DMS53 (cell line): Measurements from ENCODE around the gene CAMTA2.
A peak's percentile ranks its signal among the peaks of the same experiment; 100 is the strongest.
"Not testable (repeated sequence)": the region's sequence is repeated elsewhere in the genome, so short reads cannot be mapped to it uniquely, and the experiment has no call there.

ENCODE experiments used
- DNase-seq: peaks from one replicate; lab custom pipeline; 2025; lab: John Stamatoyannopoulos, UW

The CAMTA2 gene

GRCh38 chr17:4986951-4987766, at the start of gene CAMTA2:
TSS of gene CAMTA2 (minus strand) at chr17:4987675. CDS start at chr17:4986222, 1,453 bp downstream.
- peak; percentile 76 for DNase-seq

GRCh38 chr17:5035315-5035714, 47.8 kb upstream of the CAMTA2 start, which contains the start of gene SLC52A1:
TSS of gene SLC52A1 (minus strand) at chr17:5035426. CDS start at chr17:5034606, 820 bp downstream.
- peak; percentile 51 for DNase-seq

- DNase-seq, result no peak
Observed at GRCh38 chr17:5034651-5035050, 47.2 kb upstream of the CAMTA2 start.

- DNase-seq, result no peak
Observed at GRCh38 chr17:5034063-5034462, 46.6 kb upstream of the CAMTA2 start.

- no peak for DNase-seq
Observed at GRCh38 chr17:5033352-5034015, 46.0 kb upstream of the CAMTA2 start.

GRCh38 chr17:5032865-5033264, 45.4 kb upstream of the CAMTA2 start:
- DNase-seq, result no peak

- peak; percentile 77 for DNase-seq
Observed at GRCh38 chr17:5031365-5032082, 44.0 kb upstream of the CAMTA2 start.

- not testable (repeated sequence) for DNase-seq
Observed at GRCh38 chr17:5030168-5030567, 42.7 kb upstream of the CAMTA2 start.

GRCh38 chr17:5027916-5028315, 40.4 kb upstream of the CAMTA2 start:
- no peak for DNase-seq

- no peak for DNase-seq
Observed at GRCh38 chr17:5027299-5027698, 39.8 kb upstream of the CAMTA2 start.

- no peak for DNase-seq
Observed at GRCh38 chr17:5024604-5025003, 37.1 kb upstream of the CAMTA2 start.

- no peak for DNase-seq
Observed at GRCh38 chr17:5023588-5024147, 36.2 kb upstream of the CAMTA2 start.

- DNase-seq, result no peak
Observed at GRCh38 chr17:5022171-5022711, 34.8 kb upstream of the CAMTA2 start.

GRCh38 chr17:5020502-5021023, 33.1 kb upstream of the CAMTA2 start:
- no peak for DNase-seq

- peak; percentile 17 for DNase-seq
Observed at GRCh38 chr17:5019475-5019956, 32.0 kb upstream of the CAMTA2 start.

GRCh38 chr17:5014357-5014756, 26.9 kb upstream of the CAMTA2 start:
- DNase-seq, result no peak

GRCh38 chr17:5011928-5012327, 24.5 kb upstream of the CAMTA2 start:
- no peak for DNase-seq

GRCh38 chr17:5003214-5003867, 15.9 kb upstream of the CAMTA2 start:
- DNase-seq, result no peak

- no peak for DNase-seq
Observed at GRCh38 chr17:5002121-5002788, 14.8 kb upstream of the CAMTA2 start.

- no peak for DNase-seq
Observed at GRCh38 chr17:5000237-5000639, 12.8 kb upstream of the CAMTA2 start.
